Fibroblast of skin of left quadriceps (primary cell): ENCODE measurements around the gene HTN1.
"Not testable (repeated sequence)": the region's sequence is repeated elsewhere in the genome, so short reads cannot be mapped to it uniquely, and the experiment has no call there.

Experiments
- DNase-seq, 2 experiments: peaks; one replicate each; pipeline ENCODE4 v3.0.0-alpha.2; 2013; ENCODE audit warnings: low read depth in 2 of 2

The HTN1 gene

GRCh38 chr4:70050138-70050537, at the start of gene HTN1:
Gene HTN1 (plus strand): TSS chr4:70050438. CDS start chr4:70053077, 2,639 bp downstream.
- DNase-seq = not testable (repeated sequence)

DNA sequence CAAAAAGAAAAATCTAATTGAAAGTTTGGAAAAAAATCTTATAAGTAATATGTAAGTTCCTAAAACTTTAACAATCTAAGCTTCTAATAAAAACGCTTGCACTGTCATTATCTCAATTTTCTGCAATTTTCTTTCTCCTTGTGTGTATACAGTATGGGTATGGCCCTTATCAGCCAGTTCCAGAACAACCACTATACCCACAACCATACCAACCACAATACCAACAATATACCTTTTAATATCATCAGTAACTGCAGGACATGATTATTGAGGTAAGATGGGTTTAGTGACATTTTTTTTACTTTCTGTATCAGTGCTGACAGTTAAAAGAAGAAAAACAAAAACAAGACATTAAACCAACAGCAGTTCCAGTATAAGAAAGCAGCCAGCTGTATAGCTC, 49.5 kb upstream of the HTN1 start:
- DNase-seq = no peak

- no peak for DNase-seq
Observed at GRCh38 chr4:70002507-70002906, 47.7 kb upstream of the HTN1 start.

- DNase-seq = no peak
Observed at GRCh38 chr4:70008771-70009170, 41.5 kb upstream of the HTN1 start.

- not testable (repeated sequence) for DNase-seq
Observed at GRCh38 chr4:70019006-70019405, 31.2 kb upstream of the HTN1 start.

DNA sequence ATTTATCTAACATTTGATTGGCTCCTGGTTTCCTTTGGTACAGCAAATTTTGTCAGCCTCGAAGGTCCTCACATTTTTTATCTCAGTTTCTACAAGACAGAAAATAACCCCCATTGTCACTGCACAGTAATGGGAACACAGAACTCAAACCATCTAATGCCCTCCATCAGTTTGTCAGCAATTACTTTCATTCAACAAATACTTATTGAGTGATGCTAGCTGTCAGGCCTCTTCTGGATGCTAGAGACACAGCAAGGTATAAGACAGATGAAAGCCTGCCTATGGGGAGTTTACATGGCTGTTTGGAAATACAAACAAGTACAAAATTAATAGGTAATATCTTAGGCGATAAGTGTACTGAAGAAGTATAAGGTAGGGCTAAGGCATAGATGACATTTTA, 27.0 kb upstream of the HTN1 start:
- DNase-seq = no peak

GRCh38 chr4:70027011-70027410, 23.2 kb upstream of the HTN1 start:
- DNase-seq = no peak

GRCh38 chr4:70028159-70028558, 22.1 kb upstream of the HTN1 start, which contains the start of gene HTN3:
Gene HTN3 (plus strand): TSS chr4:70028459. CDS start chr4:70030741, 2,282 bp downstream.
- not testable (repeated sequence) for DNase-seq

- DNase-seq = not testable (repeated sequence)
Observed at GRCh38 chr4:70037559-70037958, 12.7 kb upstream of the HTN1 start.

- DNase-seq = not testable (repeated sequence)
Observed at GRCh38 chr4:70039928-70040327, 10.3 kb upstream of the HTN1 start.

- DNase-seq = no peak
Observed at GRCh38 chr4:70041652-70042286, 8.5 kb upstream of the HTN1 start.

GRCh38 chr4:70056534-70056933, 6.3 kb downstream of the HTN1 start:
- not testable (repeated sequence) for DNase-seq

DNA sequence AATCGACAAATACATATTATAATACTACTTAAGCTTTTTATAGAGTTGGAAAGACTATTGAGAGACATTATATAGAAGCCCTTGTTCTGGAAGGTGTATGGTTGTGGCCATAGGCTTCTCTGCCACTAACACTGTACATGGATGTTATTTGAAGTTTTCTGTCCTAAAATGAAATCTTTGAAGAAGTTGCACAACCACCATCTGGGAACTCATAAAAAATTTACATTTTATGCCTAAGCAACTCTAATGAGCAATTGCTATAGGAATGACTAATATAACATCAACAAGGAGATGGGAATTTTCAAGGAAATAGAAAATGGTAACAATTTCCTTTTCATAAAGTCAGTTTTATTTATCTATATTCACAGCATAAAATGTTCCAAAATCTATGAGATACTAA, 7.4 kb downstream of the HTN1 start:
- DNase-seq = no peak

DNA sequence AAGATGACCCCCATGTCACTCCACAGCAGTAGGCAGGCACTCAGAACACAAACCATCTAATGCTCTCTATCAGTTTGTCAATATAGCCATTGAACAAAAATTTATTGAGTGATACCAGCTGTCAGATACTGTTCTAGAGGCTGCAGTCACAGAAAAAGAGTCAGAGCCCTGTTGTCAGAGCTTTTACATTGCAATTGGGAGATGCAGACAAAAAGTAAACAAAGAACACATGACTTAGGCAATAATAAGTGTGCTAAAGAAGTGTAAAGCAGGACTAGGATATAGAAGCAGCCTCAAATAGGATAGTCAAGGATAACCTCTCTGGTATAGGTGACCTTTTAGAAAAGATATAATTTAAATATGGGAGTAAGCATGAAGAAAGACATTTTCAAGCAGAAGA, 8.9 kb downstream of the HTN1 start:
- no peak for DNase-seq

GRCh38 chr4:70062000-70062399, 11.8 kb downstream of the HTN1 start:
- no peak for DNase-seq

GRCh38 chr4:70080205-70080604, 30.0 kb downstream of the HTN1 start:
- DNase-seq = no peak

DNA sequence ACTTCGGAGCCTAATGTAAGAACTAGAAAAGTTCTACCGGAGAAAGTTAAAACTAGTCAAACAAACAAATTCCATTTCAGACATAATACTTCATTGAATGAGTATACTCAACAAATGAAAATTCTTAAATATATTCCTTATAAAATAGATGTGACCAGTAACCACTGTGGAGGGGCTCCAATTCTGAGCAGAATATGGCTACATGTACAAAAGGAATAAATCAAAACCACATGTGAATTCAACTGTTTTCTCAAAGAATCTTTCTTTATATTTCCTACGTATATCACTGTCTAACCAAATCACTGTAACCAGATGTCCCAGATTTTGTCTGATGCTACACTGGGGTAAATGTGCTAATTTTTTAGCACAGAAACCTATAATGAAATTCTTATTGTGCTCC, 49.0 kb downstream of the HTN1 start:
- no peak for DNase-seq
